Measurements from ENCODE around the gene GNAZ. TPM values are rescaled to one million over a fixed set of nuclear protein-coding genes. Genes with fewer than 3 reads are reported as not detected.
A peak's percentile ranks its signal among the peaks of the same experiment; 100 is the strongest.

Gene GNAZ
- total and polyA plus RNA-seq, 2 donors from 2014 or later, result 3.7 to 5.7 TPM

- H3K27me3 ChIP-seq (ENCODE audit: control insufficient read depth, insufficient read depth, low read length), result no peaks in the 10 kb centered on the region
- FAIRE-seq (no peak), DNase-seq (no peak)
- no peak overlapping the region for H3K27ac ChIP-seq (ENCODE audit: low read depth in 2 of 2, low read length in 2 of 2)
- H3K36me3 ChIP-seq (ENCODE audit: control insufficient read depth in 2 of 3, insufficient read depth in 3 of 3, low read length in 3 of 3), result no peaks in the 10 kb centered on the region
- peaks cover 0 to 8% (median 0%) of the 10 kb centered on the region in 3 donors for H3K4me1 ChIP-seq (ENCODE audit: control insufficient read depth in 2 of 3, insufficient read depth in 2 of 3, low read depth in 1 of 3, low read length in 3 of 3)
- intact Hi-C loops (cut with DNase I), result no loop called here
- TF ChIP-seq CTCF (IDR thresholded peaks at IDR 0.05; ENCODE audit: borderline replicate concordance, extremely low read depth, insufficient read depth), result no peak
- no peak overlapping the region for H3K4me3 ChIP-seq (ENCODE audit: low read length in 3 of 3)
- no peaks in the 10 kb centered on the region for H3K9me3 ChIP-seq (ENCODE audit: control insufficient read depth in 2 of 3, insufficient read depth in 1 of 3, low read length in 3 of 3)
- H3K9ac ChIP-seq (ENCODE audit: low read length in 3 of 3), result no peak overlapping the region
These were observed 25.5 kb downstream of the GNAZ start for GRCh38 chr22:23095733-23096342.

- no peaks in the 10 kb centered on the region for H3K36me3 ChIP-seq (ENCODE audit: control insufficient read depth in 2 of 3, insufficient read depth in 3 of 3, low read length in 3 of 3)
- H3K27me3 ChIP-seq (ENCODE audit: control insufficient read depth, insufficient read depth, low read length), result no peaks in the 10 kb centered on the region
- intact Hi-C loops (cut with DNase I), result no loop called here
- no peak overlapping the region for H3K4me3 ChIP-seq (ENCODE audit: low read length in 3 of 3)
- no peak for TF ChIP-seq CTCF (IDR thresholded peaks at IDR 0.05; ENCODE audit: borderline replicate concordance, extremely low read depth, insufficient read depth)
- FAIRE-seq, result no peak
- H3K27ac ChIP-seq (ENCODE audit: low read depth in 2 of 2, low read length in 2 of 2), result no peak overlapping the region
- H3K4me1 ChIP-seq (ENCODE audit: control insufficient read depth in 2 of 3, insufficient read depth in 2 of 3, low read depth in 1 of 3, low read length in 3 of 3), result peaks cover 0 to 8% (median 0%) of the 10 kb centered on the region in 3 donors
- no peaks in the 10 kb centered on the region for H3K9me3 ChIP-seq (ENCODE audit: control insufficient read depth in 2 of 3, insufficient read depth in 1 of 3, low read length in 3 of 3)
- H3K9ac ChIP-seq (ENCODE audit: low read length in 3 of 3), result no peak overlapping the region
- no peak for DNase-seq
These were observed 27.3 kb downstream of the GNAZ start for GRCh38 chr22:23097412-23098229.

DNA sequence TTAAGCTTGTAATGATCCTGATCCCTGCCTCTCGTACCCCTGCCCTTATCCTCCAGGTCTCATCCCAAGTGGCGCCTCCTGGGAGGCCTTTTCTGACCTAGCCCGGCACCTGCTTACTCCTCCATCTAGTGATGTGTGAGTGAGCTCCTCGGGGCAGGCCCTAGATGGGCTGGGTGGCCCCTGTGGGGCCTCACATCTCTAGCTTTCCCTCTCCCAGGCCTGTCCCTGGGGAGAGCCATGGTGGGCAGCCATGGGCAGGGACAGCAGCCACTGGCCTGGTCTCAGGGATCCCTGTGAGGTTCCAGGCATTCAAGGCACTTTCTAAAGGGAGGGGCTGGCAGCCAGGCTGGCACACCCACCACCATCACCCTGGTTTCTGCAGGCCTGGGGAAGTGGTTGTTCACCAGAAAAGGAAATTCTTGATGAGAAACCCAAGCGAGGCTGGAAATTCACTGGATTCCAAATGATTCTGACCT, 27.9 kb downstream of the GNAZ start:
- H3K27me3 ChIP-seq (ENCODE audit: control insufficient read depth, insufficient read depth, low read length), result no peaks in the 10 kb centered on the region
- intact Hi-C loops (cut with DNase I), result no loop called here
- no peak for FAIRE-seq
- no peak for TF ChIP-seq CTCF (IDR thresholded peaks at IDR 0.05; ENCODE audit: borderline replicate concordance, extremely low read depth, insufficient read depth)
- H3K4me3 ChIP-seq (ENCODE audit: low read length in 3 of 3), result no peak overlapping the region
- peak overlapping the region in 1 of 2 donors; percentile 42 for H3K27ac ChIP-seq (ENCODE audit: low read depth in 2 of 2, low read length in 2 of 2)
- no peak overlapping the region for H3K9ac ChIP-seq (ENCODE audit: low read length in 3 of 3)
- H3K9me3 ChIP-seq (ENCODE audit: control insufficient read depth in 2 of 3, insufficient read depth in 1 of 3, low read length in 3 of 3), result no peaks in the 10 kb centered on the region
- H3K36me3 ChIP-seq (ENCODE audit: control insufficient read depth in 2 of 3, insufficient read depth in 3 of 3, low read length in 3 of 3), result no peaks in the 10 kb centered on the region
- H3K4me1 ChIP-seq (ENCODE audit: control insufficient read depth in 2 of 3, insufficient read depth in 2 of 3, low read depth in 1 of 3, low read length in 3 of 3), result peaks cover 0 to 7% (median 0%) of the 10 kb centered on the region in 3 donors
- no peak for DNase-seq
